ENCODE results near the gene RASSF7. TPM values are rescaled to one million over a fixed set of nuclear protein-coding genes. Genes with fewer than 3 reads are reported as not detected.

The RASSF7 gene
- total and polyA plus RNA-seq, 7 donors, result 0.65 to 1.4 (median 0.92) TPM; not detected in 1

- 76 to 80% (median 77%) methylated on average over 17 of the region's 17 CpGs for WGBS, 3 donors
- TF ChIP-seq, protein P1, sequence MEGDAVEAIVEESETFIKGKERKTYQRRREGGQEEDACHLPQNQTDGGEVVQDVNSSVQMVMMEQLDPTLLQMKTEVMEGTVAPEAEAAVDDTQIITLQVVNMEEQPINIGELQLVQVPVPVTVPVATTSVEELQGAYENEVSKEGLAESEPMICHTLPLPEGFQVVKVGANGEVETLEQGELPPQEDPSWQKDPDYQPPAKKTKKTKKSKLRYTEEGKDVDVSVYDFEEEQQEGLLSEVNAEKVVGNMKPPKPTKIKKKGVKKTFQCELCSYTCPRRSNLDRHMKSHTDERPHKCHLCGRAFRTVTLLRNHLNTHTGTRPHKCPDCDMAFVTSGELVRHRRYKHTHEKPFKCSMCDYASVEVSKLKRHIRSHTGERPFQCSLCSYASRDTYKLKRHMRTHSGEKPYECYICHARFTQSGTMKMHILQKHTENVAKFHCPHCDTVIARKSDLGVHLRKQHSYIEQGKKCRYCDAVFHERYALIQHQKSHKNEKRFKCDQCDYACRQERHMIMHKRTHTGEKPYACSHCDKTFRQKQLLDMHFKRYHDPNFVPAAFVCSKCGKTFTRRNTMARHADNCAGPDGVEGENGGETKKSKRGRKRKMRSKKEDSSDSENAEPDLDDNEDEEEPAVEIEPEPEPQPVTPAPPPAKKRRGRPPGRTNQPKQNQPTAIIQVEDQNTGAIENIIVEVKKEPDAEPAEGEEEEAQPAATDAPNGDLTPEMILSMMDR (IDR thresholded peaks at IDR 0.05), result no peak
- intact Hi-C loops (cut with DNase I), result no loop called here
- Histone ChIP-seq H3K4me3 (no peak overlapping the region), H3K4me1 (peaks cover 37% of the 10 kb centered on the region), H3K9me3 (no peaks in the 10 kb centered on the region), H3K36me3 (ENCODE audit: insufficient read depth in 1 of 2, low read depth in 1 of 2) (peaks cover 0 to 50% of the 10 kb centered on the region in 2 donors), H3K27me3 (ENCODE audit: insufficient read depth in 3 of 3, low read length in 2 of 3) (no peaks in the 10 kb centered on the region), H3K27ac (no peak overlapping the region)
- no peak for DNase-seq
- peak in 1 of 4 donors; percentile 2 for ATAC-seq
Measured at GRCh38 chr11:581752-582151, 21.0 kb downstream of the RASSF7 start.

DNA sequence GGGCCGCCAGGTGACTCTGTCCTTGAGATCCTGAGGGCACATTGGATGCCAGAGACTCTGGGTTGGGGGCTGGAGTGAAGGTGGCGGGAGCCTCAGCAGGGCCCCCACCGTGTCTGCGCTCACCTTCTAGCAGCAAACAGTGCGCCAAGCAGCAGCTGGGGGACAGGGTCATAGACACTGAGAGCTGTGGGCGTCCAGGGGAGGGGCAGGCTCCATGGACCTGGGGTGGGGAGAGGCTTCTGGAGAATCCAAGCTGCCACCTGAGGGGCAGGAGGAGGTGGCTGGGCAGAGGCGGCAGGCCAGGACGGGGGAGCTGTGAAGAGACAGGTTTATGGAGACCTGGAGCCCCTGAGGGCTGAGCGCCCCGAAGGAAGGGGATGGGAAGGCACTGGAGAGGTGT, 23.5 kb downstream of the RASSF7 start:
- peaks cover 16% of the 10 kb centered on the region for H3K4me1 ChIP-seq
- no peaks in the 10 kb centered on the region for H3K27me3 ChIP-seq (ENCODE audit: insufficient read depth in 3 of 3, low read length in 2 of 3)
- intact Hi-C loops (cut with DNase I), result no loop called here
- H3K9me3 ChIP-seq, result no peaks in the 10 kb centered on the region
- TF ChIP-seq, protein P1 (IDR thresholded peaks at IDR 0.05), result no peak
- ATAC-seq (no peak), DNase-seq (no peak)
- WGBS, 3 donors, result 95 to 96% (median 96%) methylated on average over 10 of the region's 10 CpGs
- no peak overlapping the region for H3K27ac ChIP-seq
- peaks cover 0 to 75% of the 10 kb centered on the region in 2 donors for H3K36me3 ChIP-seq (ENCODE audit: insufficient read depth in 1 of 2, low read depth in 1 of 2)
- no peak overlapping the region for H3K4me3 ChIP-seq

- 88 to 91% (median 88%) methylated on average over 31 to 32 of the region's 32 CpGs for WGBS, 3 donors
- H3K36me3 ChIP-seq (ENCODE audit: insufficient read depth in 1 of 2, low read depth in 1 of 2), result peaks cover 0 to 93% of the 10 kb centered on the region in 2 donors
- no peak overlapping the region for H3K27ac ChIP-seq
- no peaks in the 10 kb centered on the region for H3K27me3 ChIP-seq (ENCODE audit: insufficient read depth in 3 of 3, low read length in 2 of 3)
- H3K4me3 ChIP-seq, result no peak overlapping the region
- intact Hi-C loops (cut with DNase I), result no loop called here
- ATAC-seq, result no peak
- TF ChIP-seq, protein P1 (IDR thresholded peaks at IDR 0.05), result no peak
- DNase-seq, result no peak
- H3K4me1 ChIP-seq, result no peaks in the 10 kb centered on the region
- no peaks in the 10 kb centered on the region for H3K9me3 ChIP-seq
Measured at GRCh38 chr11:586376-587316, 25.9 kb downstream of the RASSF7 start.

- peaks cover 0 to 93% of the 10 kb centered on the region in 2 donors for H3K36me3 ChIP-seq (ENCODE audit: insufficient read depth in 1 of 2, low read depth in 1 of 2)
Measured at GRCh38 chr11:587546-587945, 26.8 kb downstream of the RASSF7 start.

More at GRCh38 chr11:587546-587945, 26.8 kb downstream of the RASSF7 start:
- TF ChIP-seq, protein P1 (IDR thresholded peaks at IDR 0.05), result no peak
- Histone ChIP-seq H3K4me3 (no peak overlapping the region), H3K27ac (no peak overlapping the region), H3K4me1 (no peaks in the 10 kb centered on the region), H3K9me3 (no peaks in the 10 kb centered on the region), H3K27me3 (ENCODE audit: insufficient read depth in 3 of 3, low read length in 2 of 3) (no peaks in the 10 kb centered on the region)
- whole genome bisulfite sequencing, 3 donors, result 80 to 85% (median 83%) methylated on average over 8 of the region's 8 CpGs
- intact Hi-C loops (cut with DNase I), result no loop called here
- peak in 1 of 4 donors; percentile 12 for ATAC-seq
- no peak for DNase-seq
